ENCODE data around the gene CREB5.

The CREB5 gene

GRCh38 chr7:28627263-28627653 is 214.9 kb downstream of the CREB5 start:
- Histone ChIP-seq H3K79me2 (no peaks in the 10 kb centered on the region), H3K4me3 (ENCODE audit: low read depth, low read length) (no peak overlapping the region), H3K27me3 (ENCODE audit: control insufficient read depth, insufficient read depth, low read length) (no peaks in the 10 kb centered on the region), H3K27ac (no peak overlapping the region), H3K9ac (no peak overlapping the region), H3K9me3 (ENCODE audit: control insufficient read depth, low read length) (no peaks in the 10 kb centered on the region), H3K4me1 (no peaks in the 10 kb centered on the region), H2AFZ (no peak overlapping the region), H3K4me2 (ENCODE audit: low read length) (no peak overlapping the region), H3K36me3 (ENCODE audit: control insufficient read depth, insufficient read depth, low read length) (no peaks in the 10 kb centered on the region)
- TF ChIP-seq CTCF (IDR thresholded peaks at IDR 0.05): no peak

GRCh38 chr7:28627896-28628295 is 215.6 kb downstream of the CREB5 start:
- no peak overlapping the region for H3K9ac ChIP-seq
- H3K4me3 ChIP-seq (ENCODE audit: low read depth, low read length): no peak overlapping the region
- H2AFZ ChIP-seq: no peak overlapping the region
- no peaks in the 10 kb centered on the region for H3K9me3 ChIP-seq (ENCODE audit: control insufficient read depth, low read length)
- H3K27me3 ChIP-seq (ENCODE audit: control insufficient read depth, insufficient read depth, low read length): no peaks in the 10 kb centered on the region
- no peaks in the 10 kb centered on the region for H3K79me2 ChIP-seq
- no peak overlapping the region for H3K27ac ChIP-seq
- no peaks in the 10 kb centered on the region for H3K36me3 ChIP-seq (ENCODE audit: control insufficient read depth, insufficient read depth, low read length)
- H3K4me1 ChIP-seq: no peaks in the 10 kb centered on the region
- no peak for TF ChIP-seq CTCF (IDR thresholded peaks at IDR 0.05)
- no peak overlapping the region for H3K4me2 ChIP-seq (ENCODE audit: low read length)

GRCh38 chr7:28629216-28629842 is 217.0 kb downstream of the CREB5 start:
- Histone ChIP-seq H3K79me2 (no peaks in the 10 kb centered on the region), H3K9ac (no peak overlapping the region), H3K4me1 (no peaks in the 10 kb centered on the region), H3K4me3 (ENCODE audit: low read depth, low read length) (no peak overlapping the region), H2AFZ (no peak overlapping the region), H3K27ac (no peak overlapping the region), H3K36me3 (ENCODE audit: control insufficient read depth, insufficient read depth, low read length) (no peaks in the 10 kb centered on the region), H3K9me3 (ENCODE audit: control insufficient read depth, low read length) (no peaks in the 10 kb centered on the region), H3K4me2 (ENCODE audit: low read length) (no peak overlapping the region), H3K27me3 (ENCODE audit: control insufficient read depth, insufficient read depth, low read length) (no peaks in the 10 kb centered on the region)
- no peak for TF ChIP-seq CTCF (IDR thresholded peaks at IDR 0.05)

GRCh38 chr7:28630350-28630749 is 218.0 kb downstream of the CREB5 start:
- Histone ChIP-seq H2AFZ (no peak overlapping the region), H3K36me3 (ENCODE audit: control insufficient read depth, insufficient read depth, low read length) (no peaks in the 10 kb centered on the region), H3K9ac (no peak overlapping the region), H3K4me3 (ENCODE audit: low read depth, low read length) (no peak overlapping the region), H3K4me2 (ENCODE audit: low read length) (no peak overlapping the region), H3K4me1 (no peaks in the 10 kb centered on the region), H3K27me3 (ENCODE audit: control insufficient read depth, insufficient read depth, low read length) (no peaks in the 10 kb centered on the region), H3K79me2 (no peaks in the 10 kb centered on the region), H3K9me3 (ENCODE audit: control insufficient read depth, low read length) (no peaks in the 10 kb centered on the region), H3K27ac (no peak overlapping the region)
- no peak for TF ChIP-seq CTCF (IDR thresholded peaks at IDR 0.05)

- H3K9ac ChIP-seq: no peak overlapping the region
Measured at GRCh38 chr7:28631995-28632394, 219.7 kb downstream of the CREB5 start.

More at GRCh38 chr7:28631995-28632394, 219.7 kb downstream of the CREB5 start:
- Histone ChIP-seq H3K36me3 (ENCODE audit: control insufficient read depth, insufficient read depth, low read length) (no peaks in the 10 kb centered on the region), H3K4me3 (ENCODE audit: low read depth, low read length) (no peak overlapping the region), H3K4me1 (no peaks in the 10 kb centered on the region), H2AFZ (no peak overlapping the region), H3K4me2 (ENCODE audit: low read length) (no peak overlapping the region), H3K27me3 (ENCODE audit: control insufficient read depth, insufficient read depth, low read length) (no peaks in the 10 kb centered on the region), H3K79me2 (no peaks in the 10 kb centered on the region), H3K9me3 (ENCODE audit: control insufficient read depth, low read length) (no peaks in the 10 kb centered on the region), H3K27ac (no peak overlapping the region)
- no peak for TF ChIP-seq CTCF (IDR thresholded peaks at IDR 0.05)
